Articular chondrocyte of knee joint (primary cell): ENCODE measurements around the gene SND1. TPM values are rescaled to one million over a fixed set of nuclear protein-coding genes. Genes with fewer than 3 reads are reported as not detected.

Experiments used
- small RNA-seq: library from RNA; depleted of rRNA; stranded (forward); fragments of <200 nt; gene quantifications from one replicate; pipeline ENCODE3, GENCODE V24; 2012
- total RNA-seq: library from RNA; depleted of rRNA; stranded (reverse); fragments of >200 nt; gene quantifications from 2 replicates; pipeline ENCODE4 v1.2.3, GENCODE V29; 2012

SND1 gene
- 226 and 252 TPM in 2 replicates for total RNA-seq

DNA sequence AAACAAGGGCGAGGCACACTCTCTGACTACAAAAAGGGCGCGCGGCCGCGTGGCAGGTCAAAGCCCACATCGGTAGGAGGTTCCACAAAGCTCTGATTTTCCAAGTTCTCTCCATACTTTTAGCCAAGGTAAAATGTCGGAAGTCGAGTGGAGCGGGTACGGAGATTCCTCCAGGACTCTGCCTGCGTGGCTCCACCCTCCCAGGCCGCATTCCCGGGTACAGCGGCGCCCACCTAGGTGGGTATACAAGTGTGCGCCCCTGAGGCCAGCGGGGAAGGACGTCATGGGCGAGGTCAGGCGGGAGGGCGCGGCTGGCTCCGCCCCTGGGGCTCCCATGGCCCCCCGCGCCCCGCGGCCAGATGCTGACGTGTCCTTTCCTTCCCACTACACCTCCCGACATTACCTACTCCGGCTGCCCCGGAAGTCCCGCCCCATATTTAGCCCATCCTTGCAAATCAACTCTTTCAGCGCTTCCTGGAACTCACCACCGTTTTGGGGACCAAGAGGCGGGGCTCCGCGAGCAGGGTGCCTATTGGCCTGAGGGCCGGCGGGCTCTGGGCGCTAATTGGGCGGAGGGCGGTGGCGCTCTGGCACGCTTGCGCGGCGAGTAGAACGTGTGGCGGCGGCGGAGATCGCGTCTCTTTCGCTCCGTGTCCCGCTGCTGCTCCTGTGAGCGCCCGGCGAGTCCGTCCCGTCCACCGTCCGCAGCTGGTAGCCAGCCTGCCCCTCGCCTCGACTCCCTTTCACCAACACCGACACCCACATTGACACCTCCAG lies at the start of gene SND1:
Gene SND1 (plus strand): TSS at position 639 of the 777 bp plus-strand sequence. CDS start 180 bp downstream, outside the sequence.

DNA sequence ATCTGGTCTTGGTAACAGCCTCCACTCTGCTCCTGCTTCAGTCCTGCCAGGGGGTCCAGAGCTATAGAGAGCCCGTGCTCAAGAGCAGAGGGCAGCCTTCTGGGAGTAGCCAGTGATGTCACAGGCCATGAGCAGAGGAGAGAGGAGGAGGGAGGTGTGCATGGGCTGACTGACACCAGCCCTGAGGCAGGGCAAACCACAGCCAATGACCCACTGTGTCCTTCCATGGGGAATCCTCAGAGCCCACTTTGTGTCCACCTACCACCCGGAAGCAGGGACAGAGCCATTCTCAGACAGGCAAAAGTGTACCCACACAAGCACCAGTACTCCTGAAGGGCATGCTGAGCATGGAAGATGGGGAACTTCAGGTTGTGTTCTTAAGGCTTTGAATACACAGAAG lies 34.0 kb upstream of the SND1 start, which contains the start of gene PAX4:
Gene PAX4 (minus strand): TSS at position 101 of the 400 bp plus-strand sequence. CDS start 2,214 bp downstream, outside the sequence.

DNA sequence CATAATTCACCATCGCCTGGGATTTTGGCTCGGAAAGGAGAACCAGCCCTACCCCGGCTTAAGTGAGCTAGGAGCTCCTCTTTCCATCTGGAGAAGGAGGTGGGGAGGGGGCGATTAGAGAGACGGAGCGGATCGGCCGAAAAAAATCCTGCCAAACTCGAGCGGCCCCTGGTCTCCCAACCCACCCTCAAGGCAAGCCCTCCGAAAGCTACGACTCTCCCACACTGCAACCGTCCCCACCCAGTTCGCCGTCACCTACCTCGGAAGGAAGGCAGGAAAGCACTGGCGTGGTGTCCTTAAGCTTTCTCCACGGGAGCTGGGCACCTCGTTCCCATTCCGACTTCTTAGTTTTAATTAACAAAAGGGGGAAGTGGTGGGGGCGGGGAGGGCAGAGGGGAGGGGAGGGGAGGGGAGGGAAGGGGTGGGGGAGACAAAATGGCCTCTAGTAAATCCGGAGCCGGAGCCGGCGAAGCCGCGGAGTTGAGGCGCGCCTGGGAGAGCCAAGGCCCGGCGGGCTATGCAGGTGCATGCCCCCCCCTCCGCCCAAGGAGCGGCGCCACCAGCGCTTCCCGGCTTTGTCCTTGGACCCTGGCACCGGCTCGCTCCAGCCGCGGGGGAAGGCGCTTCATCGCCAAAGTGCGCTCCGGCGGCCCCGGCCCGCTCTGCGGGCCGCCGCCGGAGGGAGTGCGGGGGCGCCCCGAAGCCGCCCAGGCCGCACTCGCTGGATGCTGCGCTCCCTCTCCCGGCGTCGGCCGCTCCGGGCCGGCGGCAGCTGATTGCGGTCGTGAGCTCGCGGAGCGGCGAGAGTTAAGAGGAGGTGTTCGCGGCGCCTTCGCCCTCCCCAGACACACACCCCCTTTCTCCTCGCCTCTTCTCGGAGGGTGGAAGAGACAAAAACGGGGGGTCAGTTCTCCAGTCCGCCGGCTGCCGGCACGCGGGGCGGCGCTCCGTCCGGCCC lies 378.9 kb downstream of the SND1 start, which contains the start of gene LRRC4:
Gene LRRC4 (minus strand): TSS at position 784 of the 958 bp plus-strand sequence. CDS start 797 bp downstream, outside the sequence.

Small RNA genes within 50 kb of the gene (small RNA-seq; reads per million reads assigned to genes)
- gene MIR593 = not detected

Other genes starting within 250 kb of the SND1 start
- gene GCC1, start 66.6 kb upstream of the SND1 start, total RNA-seq = 19.2 and 22.3 TPM in 2 replicates
- gene ARF5, start 63.8 kb upstream of the SND1 start, total RNA-seq = 147 and 155 TPM in 2 replicates
- gene FSCN3, start 58.5 kb upstream of the SND1 start, total RNA-seq = 2.7 and 3.1 TPM in 2 replicates
- not detected in 2 replicates for gene PAX4, start 34.1 kb upstream of the SND1 start, total RNA-seq